HG03565 (cell line): ENCODE data around the gene SNAI3.

Experiments used
- ATAC-seq: cut with Tn5 transposase; IDR thresholded peaks from one replicate; pipeline ENCODE4 v1.9.1; 2021; ENCODE audit warnings: mild to moderate bottlenecking, moderate library complexity; ENCODE audit not compliant: unreplicated experiment

The SNAI3 gene

DNA sequence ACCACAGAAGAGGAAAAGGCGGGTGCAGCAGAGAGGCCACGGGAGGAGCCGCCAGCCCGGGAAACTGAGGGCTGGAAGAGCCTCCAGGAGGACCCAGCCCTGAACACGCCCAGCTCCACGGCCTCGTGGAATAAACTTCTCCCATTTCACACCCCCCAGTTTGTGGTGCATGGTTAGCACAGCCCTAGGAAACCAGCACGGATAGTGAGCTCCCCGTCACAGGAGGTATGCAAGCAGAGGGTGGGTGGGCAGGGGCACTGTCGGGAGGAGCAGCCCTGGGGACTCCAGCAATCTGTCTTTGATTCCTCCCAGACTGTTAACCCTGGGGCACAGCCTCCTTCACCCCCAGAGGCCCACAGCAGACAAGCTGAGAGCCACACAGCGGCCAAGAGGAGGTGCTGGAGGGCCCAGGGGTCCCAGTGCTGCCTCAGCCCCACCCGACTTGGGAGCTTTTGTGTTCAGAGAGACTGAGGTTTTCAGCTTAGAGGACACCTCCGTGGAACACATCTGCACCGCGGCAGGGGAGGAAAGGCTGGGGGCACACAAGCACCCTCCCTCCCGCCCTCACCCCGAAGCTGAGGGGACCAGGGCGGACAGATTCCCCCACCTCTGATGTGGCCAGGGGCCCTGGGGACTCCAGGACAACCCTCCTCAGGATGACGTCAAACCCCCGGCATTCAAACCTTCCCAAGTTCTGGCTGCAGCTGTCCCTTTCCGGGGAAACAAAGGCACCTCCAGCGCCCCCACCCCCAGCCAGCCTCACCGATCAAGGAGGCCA lies 49.6 kb downstream of the SNAI3 start:
- no peak for ATAC-seq

DNA sequence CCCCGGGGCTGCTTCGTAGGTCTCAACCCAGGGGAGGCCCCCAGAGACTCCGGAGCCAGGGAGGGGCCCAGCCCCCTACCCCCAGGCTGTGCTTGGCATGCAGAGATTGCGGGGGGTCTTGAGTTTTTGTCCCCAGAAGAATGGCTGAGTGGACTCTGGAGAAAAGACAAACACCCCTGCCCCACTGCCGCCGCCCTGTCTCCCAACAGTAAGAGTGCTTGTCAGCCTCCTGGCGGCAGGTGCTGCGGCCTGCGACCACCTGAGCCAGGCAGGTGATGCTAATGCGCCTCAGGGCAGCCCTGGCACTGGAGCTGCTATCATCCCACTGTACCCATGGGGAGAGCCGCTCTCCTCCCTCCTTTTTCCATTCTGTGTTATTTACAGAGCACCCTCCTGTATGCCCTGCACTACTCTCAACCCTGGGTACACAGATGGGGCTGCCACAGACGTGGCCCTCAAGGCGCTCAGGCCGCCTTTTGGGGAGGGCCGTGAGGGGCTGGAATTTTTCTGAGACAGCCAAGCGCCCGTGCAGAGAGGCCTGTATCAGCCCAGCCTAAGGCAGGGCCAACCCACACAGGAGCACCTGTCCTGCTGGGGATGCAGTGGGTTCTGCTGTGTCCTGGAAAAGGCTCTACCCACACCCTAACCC lies 50.5 kb downstream of the SNAI3 start:
- ATAC-seq = no peak

DNA sequence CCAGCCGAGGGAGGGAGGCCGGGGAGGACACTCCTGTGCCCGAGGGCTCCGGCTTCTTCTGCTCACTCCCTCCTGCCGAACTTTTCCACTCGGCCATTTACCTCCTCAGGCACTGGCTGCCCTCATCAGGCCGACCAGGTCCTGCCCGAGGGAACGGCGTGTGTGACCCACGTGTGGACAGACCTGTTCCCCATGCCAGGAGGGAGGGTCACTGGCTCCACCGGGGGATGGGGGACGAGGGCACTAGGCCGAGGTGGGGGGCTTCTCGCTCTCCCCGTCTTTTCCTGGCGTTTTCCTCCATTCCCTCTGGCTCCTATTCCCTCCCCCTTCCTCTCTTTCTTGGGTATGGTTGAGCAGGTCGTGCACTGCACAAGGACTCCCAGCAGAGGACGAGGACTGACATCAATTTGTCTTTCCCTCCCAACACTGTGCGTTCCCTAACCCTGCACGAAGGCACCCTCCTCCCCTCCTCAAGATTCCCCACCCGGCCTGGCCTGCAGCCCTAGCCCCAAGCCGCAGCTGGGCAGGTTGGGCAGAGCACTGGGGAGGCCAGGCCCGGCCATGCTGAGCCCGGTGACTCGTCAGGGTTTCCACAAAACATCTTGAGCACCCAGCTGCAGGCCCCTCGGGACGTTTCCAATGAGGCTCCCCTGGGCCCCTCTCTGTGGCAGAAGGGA lies 51.2 kb downstream of the SNAI3 start:
- ATAC-seq = no peak

DNA sequence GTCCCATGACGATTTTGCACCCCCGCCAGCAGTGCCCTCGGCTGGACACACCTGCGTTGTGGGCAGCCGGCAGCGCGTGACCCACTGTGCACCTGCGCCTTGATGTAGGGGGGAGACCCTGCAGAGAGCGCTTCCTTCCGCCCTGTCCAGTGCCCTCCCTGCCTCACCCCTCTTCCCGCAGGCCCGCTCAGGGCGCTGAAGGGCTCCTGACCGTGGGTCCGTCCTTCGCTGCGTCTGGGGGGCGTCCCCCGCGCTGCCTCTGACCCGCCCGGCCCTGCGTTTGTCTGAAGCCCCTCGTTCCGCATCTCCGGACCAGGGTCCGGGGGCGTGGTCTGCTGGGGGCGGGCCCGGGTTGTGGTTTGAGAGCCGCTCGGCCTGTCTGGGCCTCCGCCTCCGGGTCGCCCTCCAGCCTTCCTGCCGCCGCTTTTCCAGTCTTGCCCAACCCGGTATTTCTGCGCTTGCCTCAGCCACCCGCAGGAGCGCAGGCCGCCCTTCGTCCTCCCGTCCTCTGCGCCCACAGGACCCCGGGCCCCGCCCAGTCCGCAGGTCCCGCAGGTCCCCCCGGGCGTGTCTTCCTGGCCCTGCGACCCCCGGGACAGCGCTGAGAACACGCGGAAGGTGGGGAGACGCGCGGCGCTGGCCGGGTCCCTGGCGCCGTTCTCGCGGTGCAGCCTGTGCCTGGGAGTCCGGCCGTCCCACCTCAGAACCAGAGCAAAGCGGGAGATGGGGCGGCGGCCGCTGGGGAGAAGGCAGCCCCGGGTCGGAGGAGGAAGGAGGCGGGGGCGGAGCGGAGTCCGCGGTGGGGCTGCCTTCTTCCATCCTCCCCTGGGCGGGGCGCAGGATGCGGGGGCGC lies 51.9 kb downstream of the SNAI3 start:
- ATAC-seq = peak; percentile 43

DNA sequence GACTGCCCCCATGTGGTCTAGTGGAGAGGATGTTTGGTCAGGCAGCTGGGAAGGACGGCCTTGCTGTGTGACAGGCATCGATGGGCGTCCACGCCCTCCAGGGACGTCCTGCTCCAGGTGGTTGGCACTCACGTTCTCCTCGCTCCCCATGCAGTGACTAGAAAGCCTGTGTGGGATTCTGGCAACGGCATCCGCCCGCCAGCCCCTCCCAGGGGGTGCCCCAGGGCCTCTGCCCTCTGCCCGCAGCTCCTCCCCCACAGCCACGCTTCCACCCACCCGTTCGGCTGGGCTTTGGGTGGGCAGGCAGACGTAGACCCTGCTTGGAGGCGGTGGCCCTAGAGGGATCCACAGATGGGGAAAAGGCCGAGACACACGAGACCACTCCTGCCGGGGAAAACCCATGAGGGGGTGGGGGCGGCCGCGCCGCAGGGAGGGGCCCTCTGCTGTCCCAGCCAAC lies 52.6 kb downstream of the SNAI3 start:
- ATAC-seq = peak; percentile 27

DNA sequence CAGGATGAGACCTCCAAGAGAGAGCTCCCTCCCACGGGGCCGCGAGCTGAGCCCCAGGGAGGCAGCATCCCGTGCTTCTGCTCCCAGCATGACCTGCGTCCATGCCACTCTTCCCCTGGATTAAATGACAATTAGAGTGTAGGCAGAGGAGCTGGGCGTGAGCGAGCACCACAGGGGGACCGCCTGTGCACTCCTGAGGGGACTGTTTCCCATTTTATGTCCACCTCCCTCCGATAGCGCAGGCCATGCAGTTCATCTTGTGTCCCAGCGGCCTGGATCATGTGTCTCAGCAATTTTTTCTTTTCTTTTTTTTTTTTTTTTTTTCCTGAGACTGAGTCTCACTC lies 53.7 kb downstream of the SNAI3 start:
- ATAC-seq = no peak

DNA sequence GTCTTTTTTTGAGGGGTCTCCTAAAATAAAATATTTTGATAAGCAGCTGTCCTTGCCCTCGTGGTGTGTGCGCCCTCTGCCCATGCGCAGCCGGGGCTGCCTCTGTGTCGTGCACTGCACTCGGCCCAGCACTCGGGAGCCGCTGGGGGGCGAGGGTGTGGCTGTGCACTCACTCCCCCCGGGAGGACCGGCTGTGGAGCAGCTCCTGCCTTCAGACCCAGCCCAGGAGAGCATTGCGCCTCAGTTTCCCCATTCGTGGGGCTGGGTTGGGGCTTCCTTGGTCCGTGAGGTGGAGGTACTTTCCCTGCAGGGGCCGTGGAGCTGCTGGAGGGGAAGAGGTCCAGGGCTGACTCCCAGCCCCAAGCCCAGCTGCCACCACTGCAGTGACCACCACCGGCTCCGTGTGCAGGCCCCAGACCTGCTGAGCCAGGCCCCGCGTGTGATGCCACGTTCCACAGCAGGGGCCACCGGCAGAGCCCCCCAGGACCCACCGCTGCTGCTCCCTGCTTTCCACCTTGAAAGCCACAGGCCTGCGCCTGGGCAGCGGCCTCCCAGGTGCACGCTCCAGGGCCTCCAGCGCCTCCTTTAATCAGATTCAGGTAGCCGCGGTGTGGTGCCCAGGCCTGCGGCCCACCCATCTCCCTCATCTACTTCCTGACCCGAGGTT lies 54.3 kb downstream of the SNAI3 start:
- no peak for ATAC-seq

DNA sequence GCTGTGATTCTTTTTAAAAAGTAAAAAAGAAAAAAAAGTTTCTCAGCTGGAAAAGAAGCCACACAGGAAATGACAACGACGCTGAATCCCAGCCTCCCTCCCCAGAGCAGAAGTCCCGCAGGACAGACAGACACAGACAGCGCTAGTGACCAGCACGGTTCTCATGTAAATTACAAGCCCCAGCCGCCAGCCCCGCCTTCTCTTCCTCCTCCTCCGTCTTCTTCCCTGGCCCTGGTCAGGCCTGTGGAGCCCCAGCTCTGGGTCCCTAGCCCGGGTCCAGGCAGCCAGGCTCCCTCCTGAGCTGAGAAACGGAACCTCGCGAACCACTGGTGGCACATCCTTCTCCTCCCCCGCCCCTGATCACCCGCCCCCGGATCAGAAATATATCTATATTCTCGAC lies 54.9 kb downstream of the SNAI3 start:
- no peak for ATAC-seq

DNA sequence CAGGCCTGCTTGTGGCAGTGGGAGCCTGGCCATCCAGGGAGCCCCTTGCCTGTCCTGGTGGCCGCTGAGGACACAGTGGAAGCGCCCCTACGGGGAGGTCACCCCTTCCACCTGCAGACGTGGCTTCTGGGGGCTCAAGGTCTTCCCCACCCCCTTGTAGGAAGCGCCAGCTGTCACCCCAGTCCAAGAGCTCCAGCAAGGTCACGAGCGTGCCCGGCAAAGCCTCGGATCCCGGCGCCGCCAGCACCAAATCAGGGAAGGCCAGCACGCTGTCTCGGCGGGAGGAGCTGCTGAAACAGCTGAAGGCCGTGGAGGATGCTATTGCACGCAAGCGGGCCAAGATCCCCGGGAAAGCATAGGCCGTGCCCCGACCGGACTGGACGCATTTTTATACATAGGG lies 55.4 kb downstream of the SNAI3 start:
- ATAC-seq = no peak

DNA sequence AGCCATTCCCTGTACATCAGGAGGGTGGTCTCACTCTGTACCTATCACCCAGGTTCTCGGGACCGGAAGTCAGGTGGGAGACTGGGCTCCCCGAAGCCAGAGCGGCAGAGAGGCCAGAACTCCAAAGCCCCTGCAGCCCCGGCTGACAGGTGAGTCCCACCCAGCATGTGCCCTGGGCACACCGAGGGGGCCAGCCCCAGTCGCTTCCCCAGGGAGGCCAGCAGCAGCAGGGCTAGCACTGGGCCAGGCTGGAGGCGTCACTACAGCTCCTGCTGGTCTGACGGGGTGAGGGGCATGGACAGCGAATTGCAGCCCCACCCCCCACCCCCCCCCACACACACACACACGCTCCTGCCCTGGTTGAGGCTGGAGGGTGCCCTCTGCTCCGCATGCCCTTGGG lies 55.9 kb downstream of the SNAI3 start:
- no peak for ATAC-seq

DNA sequence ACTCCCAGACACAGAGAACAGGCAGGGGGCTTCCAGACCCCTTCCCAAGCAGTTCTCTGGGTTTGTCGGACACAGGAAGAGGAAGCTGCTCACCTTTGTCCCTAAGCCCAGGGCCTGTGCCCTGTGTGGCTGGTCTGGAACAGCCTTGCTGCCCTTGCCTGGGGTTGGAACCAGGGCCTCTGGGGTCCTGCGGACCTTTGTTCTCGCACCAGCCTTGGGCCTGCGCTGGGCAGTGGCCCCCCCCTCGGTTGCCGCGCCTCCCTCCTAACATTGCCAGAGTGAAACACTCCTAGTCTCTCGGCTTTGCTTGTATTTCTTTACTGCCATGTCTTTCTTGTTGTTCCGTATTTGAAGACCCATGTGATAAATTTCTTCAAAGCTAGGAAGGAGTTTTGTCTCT lies 56.5 kb downstream of the SNAI3 start:
- no peak for ATAC-seq

DNA sequence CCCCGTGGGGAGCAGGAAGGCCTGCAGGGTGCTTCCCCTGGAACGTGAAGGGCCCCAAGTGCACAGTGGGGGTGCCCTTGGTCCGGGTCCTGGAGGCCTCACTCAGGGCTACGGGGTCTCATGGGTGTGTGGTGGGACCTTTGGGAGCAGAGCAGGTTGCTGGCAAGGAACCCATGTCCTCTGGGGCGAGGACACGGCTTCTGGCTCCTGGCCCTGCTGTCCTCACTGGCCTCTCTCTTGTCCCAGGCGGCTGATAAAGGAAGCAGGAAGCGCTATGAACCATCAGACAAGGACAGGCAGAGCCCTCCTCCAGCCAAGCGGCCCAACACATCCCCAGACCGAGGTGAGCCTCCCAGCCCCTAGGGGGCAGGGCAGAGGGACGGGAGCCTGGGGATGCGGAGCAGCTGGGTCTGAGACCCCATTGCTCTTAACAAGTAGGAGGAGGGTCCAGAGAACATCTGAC lies 57.8 kb downstream of the SNAI3 start:
- no peak for ATAC-seq
